WTC11 (cell line): ENCODE measurements around the gene MAP6. TPM values are rescaled to one million over a fixed set of nuclear protein-coding genes. Genes with fewer than 3 reads are reported as not detected.

Source experiments
- ARID4B ChIP-seq: sonication (generic); formaldehyde crosslinking; IDR thresholded peaks from 2 replicates; pipeline ENCODE4 v1.8.0; 2023; ENCODE audit warnings: missing genetic modification reagents, mild to moderate bottlenecking, borderline replicate concordance
- ATF1 ChIP-seq: sonication (generic); formaldehyde crosslinking; IDR thresholded peaks from 2 replicates; pipeline ENCODE4 v1.8.1; 2023; ENCODE audit warnings: mild to moderate bottlenecking, moderate library complexity, missing genetic modification reagents
- ATF6 ChIP-seq: sonication (generic); formaldehyde crosslinking; IDR thresholded peaks from 2 replicates; pipeline ENCODE4 v1.8.1; 2023; ENCODE audit warnings: mild to moderate bottlenecking, missing genetic modification reagents
- CDX4 ChIP-seq: fragments of 250-450 bp; sonication (Bioruptor Pico); IDR thresholded peaks from 2 replicates; pipeline ENCODE4 v1.9.0; 2021; ENCODE audit warnings: moderate library complexity, mild to moderate bottlenecking, inconsistent platforms, borderline replicate concordance
- CREM ChIP-seq: sonication (generic); formaldehyde crosslinking; IDR thresholded peaks from 2 replicates; pipeline ENCODE4 v1.8.1; 2022; ENCODE audit warnings: mild to moderate bottlenecking, missing genetic modification reagents, moderate library complexity
- E2F4 ChIP-seq: sonication (generic); formaldehyde crosslinking; IDR thresholded peaks from 2 replicates; pipeline ENCODE4 v1.8.1; 2022; ENCODE audit warnings: low read depth, mild to moderate bottlenecking, moderate library complexity, missing genetic modification reagents, borderline replicate concordance
- GABPB1 ChIP-seq: sonication (generic); formaldehyde crosslinking; IDR thresholded peaks from 2 replicates; pipeline ENCODE4 v1.8.1; 2023; ENCODE audit warnings: mild to moderate bottlenecking, missing genetic modification reagents
- HMGXB4 ChIP-seq: sonication (generic); formaldehyde crosslinking; IDR thresholded peaks from 2 replicates; pipeline ENCODE4 v1.8.1; 2023; ENCODE audit warnings: mild to moderate bottlenecking, moderate library complexity, missing genetic modification reagents
- KAT7 ChIP-seq: sonication (generic); formaldehyde crosslinking; IDR thresholded peaks from 2 replicates; pipeline ENCODE4 v1.8.1; 2023; ENCODE audit warnings: missing genetic modification reagents, mild to moderate bottlenecking, borderline replicate concordance
- MYBL2 ChIP-seq: sonication (generic); formaldehyde crosslinking; IDR thresholded peaks from 2 replicates; pipeline ENCODE4 v1.8.1; 2023; ENCODE audit warnings: mild to moderate bottlenecking, moderate library complexity, missing genetic modification reagents
- NR2C2 ChIP-seq: sonication (generic); formaldehyde crosslinking; IDR thresholded peaks from 2 replicates; pipeline ENCODE4 v1.8.0; 2022; ENCODE audit warnings: mild to moderate bottlenecking, missing genetic modification reagents
- OVOL2 ChIP-seq: fragments of 250-450 bp; sonication (Bioruptor Pico); IDR thresholded peaks from 2 replicates; pipeline ENCODE4 v1.9.0; 2021; ENCODE audit warnings: mild to moderate bottlenecking, borderline replicate concordance
- PRRX2 ChIP-seq: fragments of 250-450 bp; sonication (Bioruptor Pico); IDR thresholded peaks from 2 replicates; pipeline ENCODE4 v1.8.0; 2021; ENCODE audit warnings: mild to moderate bottlenecking
- RELA ChIP-seq: sonication (generic); formaldehyde crosslinking; IDR thresholded peaks from 2 replicates; pipeline ENCODE4 v1.8.1; 2022; ENCODE audit warnings: missing genetic modification reagents, mild to moderate bottlenecking, borderline replicate concordance
- TCF7 ChIP-seq: sonication (generic); formaldehyde crosslinking; IDR thresholded peaks from 2 replicates; pipeline ENCODE4 v1.8.0; 2022; ENCODE audit warnings: mild to moderate bottlenecking, low read depth, missing genetic modification reagents, moderate library complexity
- TEAD1 ChIP-seq: sonication (generic); formaldehyde crosslinking; IDR thresholded peaks from 2 replicates; pipeline ENCODE4 v1.8.0; 2022; ENCODE audit warnings: mild to moderate bottlenecking, missing genetic modification reagents
- USF2 ChIP-seq: sonication (generic); formaldehyde crosslinking; IDR thresholded peaks from 2 replicates; pipeline ENCODE4 v1.8.1; 2023; ENCODE audit warnings: mild to moderate bottlenecking, missing genetic modification reagents, moderate library complexity
- ZMAT4 ChIP-seq: fragments of 250-450 bp; sonication (Bioruptor Pico); IDR thresholded peaks from 2 replicates; pipeline ENCODE4 v1.9.0; 2021; ENCODE audit warnings: mild to moderate bottlenecking
- ZNF138 ChIP-seq: sonication (generic); formaldehyde crosslinking; conservative IDR thresholded peaks from 2 replicates; pipeline ENCODE4 v1.8.1; 2022; ENCODE audit warnings: mild to moderate bottlenecking, moderate library complexity, missing genetic modification reagents
- ZNF232 ChIP-seq: sonication (generic); formaldehyde crosslinking; IDR thresholded peaks from 2 replicates; pipeline ENCODE4 v1.8.0; 2022; ENCODE audit warnings: mild to moderate bottlenecking, missing genetic modification reagents
- ZNF281 ChIP-seq: sonication (generic); formaldehyde crosslinking; IDR thresholded peaks from 2 replicates; pipeline ENCODE4 v1.8.0; 2023; ENCODE audit warnings: mild to moderate bottlenecking, missing genetic modification reagents
- ZNF317 ChIP-seq: sonication (generic); formaldehyde crosslinking; IDR thresholded peaks from 2 replicates; pipeline ENCODE4 v1.8.1; 2023; ENCODE audit warnings: low read depth, mild to moderate bottlenecking, moderate library complexity, missing genetic modification reagents, borderline replicate concordance
- ZSCAN18 ChIP-seq: fragments of 250-450 bp; sonication (Bioruptor Pico); IDR thresholded peaks from 2 replicates; pipeline ENCODE4 v2.1.2; 2022; ENCODE audit warnings: mild to moderate bottlenecking, moderate library complexity
- total RNA-seq: library from RNA; stranded (reverse); gene quantifications from 3 replicates; pipeline ENCODE4 v1.2.3, GENCODE V29; 2021

MAP6 gene
- total RNA-seq, 1 experiment from 2014 or later = 0.90 TPM

GRCh38 chr11:75562836-75563484 lies 105.9 kb downstream of the MAP6 start (continued):
- TF ChIP-seq E2F4 (CRISPR knock-in tag) = no peak
- no peak for TF ChIP-seq CDX4 (CRISPR knock-in tag)
- no peak for TF ChIP-seq OVOL2 (CRISPR knock-in tag)
- no peak for TF ChIP-seq ZNF232
- no peak for TF ChIP-seq RELA (CRISPR knock-in tag)
- TF ChIP-seq TEAD1 (CRISPR knock-in tag) = 0 out of 2 replicates have a peak, but pooled peaks have one; percentile 15
- TF ChIP-seq USF2 (CRISPR knock-in tag) = no peak
- peak; percentile 84; the same call in 1 of the 2 replicates for TF ChIP-seq ZNF281 (CRISPR knock-in tag)
- TF ChIP-seq KAT7 = no peak
- TF ChIP-seq ARID4B (CRISPR knock-in tag) = no peak
- TF ChIP-seq NR2C2 (CRISPR knock-in tag) = no peak
- TF ChIP-seq ATF1 (CRISPR knock-in tag) = no peak
- TF ChIP-seq ATF6 = no peak
- no peak for TF ChIP-seq ZNF138 (CRISPR knock-in tag)
- no peak for TF ChIP-seq HMGXB4 (CRISPR knock-in tag)
- TF ChIP-seq PRRX2 (CRISPR knock-in tag) = no peak
- TF ChIP-seq TCF7 = no peak
- no peak for TF ChIP-seq ZNF317
- TF ChIP-seq ZSCAN18 (CRISPR knock-in tag) = no peak
- TF ChIP-seq ZMAT4 = no peak
- no peak for TF ChIP-seq CREM (CRISPR knock-in tag)
- TF ChIP-seq MYBL2 (CRISPR knock-in tag) = peak; percentile 28; the same call in 1 of the 2 replicates
- TF ChIP-seq GABPB1 (CRISPR knock-in tag) = no peak; the same call in 1 of the 2 replicates
